Right renal cortex interstitium (tissue), 3 donors: ENCODE measurements around the gene KCNT2. TPM values are rescaled to one million over a fixed set of nuclear protein-coding genes. Genes with fewer than 3 reads are reported as not detected.
"Not testable (repeated sequence)": the region's sequence is repeated elsewhere in the genome, so short reads cannot be mapped to it uniquely, and the experiment has no call there.

Experiments used
- DNase-seq, 3 donors: peaks; one replicate each; pipeline ENCODE4 v3.0.0-alpha.2; 2013; ENCODE audit warnings: low read depth in 3 of 3, low spot score in 2 of 3
- polyA plus RNA-seq, 3 donors: library from polyadenylated mRNA; unstranded; fragments of 120-200 nt; gene quantifications; one replicate each; pipeline ENCODE4 v1.2.1, GENCODE V29; 2013; ENCODE audit not compliant: insufficient read length in 3 of 3

Gene KCNT2
- polyA plus RNA-seq, 3 donors: 8.4 to 10.5 (median 10.0) TPM

DNA sequence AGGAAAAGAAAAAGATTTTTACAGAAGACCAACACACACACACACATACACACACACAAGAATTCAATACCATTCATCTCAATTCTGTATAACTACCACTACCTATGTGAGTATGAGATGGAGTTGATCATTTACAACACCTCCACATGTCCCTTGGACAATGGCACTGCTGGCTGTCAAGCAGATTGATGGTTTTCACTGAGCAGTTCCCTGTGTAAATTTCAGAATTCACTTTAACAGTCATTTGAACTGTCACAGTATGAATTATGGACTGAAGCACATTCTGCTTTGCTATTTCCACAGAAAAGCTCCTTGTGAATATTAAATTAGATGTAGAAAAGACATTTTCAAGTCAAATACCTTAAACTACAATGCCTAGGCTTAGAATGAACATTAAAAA lies 14.3 kb downstream of the KCNT2 start:
- no peak for DNase-seq

DNA sequence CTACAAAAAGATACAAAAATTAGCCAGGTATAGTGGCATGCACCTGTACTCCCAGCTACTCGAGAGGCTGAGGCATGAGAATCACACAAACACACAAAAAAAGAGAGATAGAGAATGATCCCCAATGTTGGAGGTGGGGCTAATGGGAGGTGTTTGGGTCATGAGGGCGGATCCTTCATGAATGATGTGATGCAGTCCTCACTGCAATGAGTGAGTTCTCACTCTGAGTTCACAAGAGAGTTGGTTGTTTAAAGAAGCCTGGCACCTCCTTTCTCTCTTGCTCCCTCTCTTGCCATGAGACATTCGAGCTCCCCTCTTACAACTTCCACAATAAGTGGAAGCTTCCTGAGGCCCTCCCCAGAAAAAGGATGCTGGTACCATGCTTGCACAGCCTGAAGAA lies 17.3 kb downstream of the KCNT2 start:
- no peak for DNase-seq

DNA sequence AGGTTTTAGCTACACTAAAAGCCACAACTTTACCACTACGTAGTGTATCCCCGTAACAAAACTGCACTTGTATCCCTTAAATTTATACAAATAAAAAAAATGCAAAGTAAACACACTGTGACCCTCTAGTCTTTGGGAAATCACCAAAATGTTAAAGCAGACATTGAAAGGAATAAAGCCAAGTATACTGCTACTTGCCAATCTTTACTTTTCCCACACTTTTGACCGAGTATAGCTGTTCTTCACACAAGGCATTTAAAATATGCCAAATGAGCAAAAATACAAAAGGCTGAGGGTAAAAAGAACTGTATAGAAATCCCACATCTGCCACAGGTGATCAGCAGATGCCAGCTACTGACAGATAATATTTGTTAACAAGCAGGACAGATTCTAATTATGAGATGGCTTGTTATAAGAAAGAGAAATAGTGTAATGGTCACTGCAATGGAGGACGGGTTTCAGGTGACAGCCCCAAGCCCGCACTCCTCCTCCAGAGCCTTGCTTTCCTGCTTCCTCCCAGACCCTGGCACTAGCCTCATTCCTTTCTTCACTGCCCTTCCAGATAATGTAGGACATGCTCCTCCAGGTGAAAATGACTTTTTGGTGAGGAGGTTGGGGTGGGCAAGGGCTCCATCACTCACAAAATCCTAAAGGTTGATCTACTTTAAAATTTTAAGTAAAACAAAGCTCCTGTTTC lies 18.1 kb downstream of the KCNT2 start:
- DNase-seq: no peak

DNA sequence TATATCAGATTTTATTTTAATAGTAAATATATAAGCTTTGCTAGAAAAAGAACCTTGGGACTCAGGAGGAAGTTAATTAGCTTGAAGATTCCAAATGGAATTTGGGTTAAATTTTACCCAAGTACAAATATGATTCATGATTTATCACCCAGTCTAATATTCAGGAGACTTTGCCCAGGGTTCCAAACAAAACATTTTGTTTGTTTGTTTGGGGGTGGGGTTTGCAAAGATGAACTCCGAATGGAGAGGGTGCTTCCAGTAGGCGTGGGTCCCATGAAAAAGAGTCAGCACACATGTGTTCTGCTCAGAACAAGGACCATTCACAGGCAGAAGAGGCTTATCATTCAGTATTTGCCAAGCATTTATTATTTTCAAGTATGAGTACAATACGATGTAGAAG lies 23.5 kb downstream of the KCNT2 start:
- DNase-seq: no peak

DNA sequence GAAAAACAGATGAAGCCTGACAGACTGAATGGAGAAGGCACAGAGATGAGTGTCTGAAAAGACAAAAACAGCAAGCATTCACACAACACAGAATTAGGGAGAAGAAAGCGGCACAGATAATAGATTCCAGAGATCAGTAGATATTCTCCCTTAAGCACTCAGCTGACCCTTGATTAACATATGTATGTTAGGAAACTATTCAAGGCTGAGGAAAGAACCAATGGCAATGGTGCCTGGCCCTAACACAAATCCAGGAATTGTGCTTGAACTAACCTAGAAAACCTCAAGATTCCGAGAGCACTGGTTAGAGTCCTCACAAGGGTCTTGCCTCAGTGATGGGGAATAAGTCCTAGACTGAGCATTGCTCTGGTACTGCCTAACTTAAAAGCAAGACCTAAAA lies 30.9 kb downstream of the KCNT2 start:
- DNase-seq: no peak

DNA sequence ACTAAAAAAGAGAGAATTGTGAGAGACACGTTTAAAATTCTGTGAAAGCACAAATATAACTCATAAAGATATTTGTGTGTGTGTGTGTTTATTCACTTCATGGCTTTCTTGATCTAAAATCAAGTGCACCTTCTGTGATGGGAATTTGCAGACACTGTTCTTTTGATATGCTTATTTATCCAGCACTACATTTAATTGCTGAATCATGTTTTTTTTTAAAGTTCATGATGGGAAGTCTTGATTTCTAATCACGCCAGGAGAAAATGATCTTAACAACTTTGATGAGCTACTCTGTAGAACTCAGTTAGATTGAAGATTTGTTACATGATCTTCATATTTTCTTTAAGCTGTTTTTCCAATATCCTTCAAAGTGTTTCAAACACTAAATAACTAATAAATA lies 35.0 kb downstream of the KCNT2 start:
- DNase-seq: no peak

DNA sequence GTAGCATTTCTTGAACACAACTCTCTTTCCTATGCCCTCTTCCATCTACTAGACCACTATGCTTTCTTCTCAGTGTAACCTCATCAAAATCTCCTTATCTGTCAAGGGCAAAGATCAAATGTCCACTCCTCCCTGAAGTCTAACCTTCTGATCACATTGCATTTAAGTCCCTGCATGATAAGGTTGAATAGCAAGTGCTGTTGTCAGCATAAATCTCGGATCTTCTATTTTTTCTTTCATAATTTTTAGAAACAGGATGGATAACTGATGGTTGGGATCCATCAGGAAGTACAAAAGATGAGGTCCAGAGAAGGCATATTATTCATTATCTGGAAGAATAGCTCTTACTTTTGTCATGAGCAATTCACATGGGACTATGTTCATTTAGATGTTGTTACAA lies 41.0 kb downstream of the KCNT2 start:
- DNase-seq: no peak

DNA sequence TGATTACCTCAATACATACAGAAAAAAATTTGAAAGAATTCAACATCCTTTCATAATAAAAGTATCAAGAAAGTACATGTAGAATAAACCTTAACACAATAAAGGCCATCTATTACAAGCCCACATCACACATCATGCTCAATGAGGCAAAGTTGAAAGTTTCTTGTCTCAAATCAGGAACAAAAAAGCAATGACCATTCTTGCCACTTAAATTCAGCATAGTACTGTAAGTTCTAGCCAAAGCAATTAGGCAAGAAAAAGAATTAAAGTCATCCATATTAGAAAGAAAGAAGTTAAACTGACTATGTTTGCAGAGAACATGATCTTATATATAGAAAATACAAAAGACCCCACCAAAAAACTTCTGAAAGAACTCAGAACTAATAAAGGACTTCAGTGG lies 44.5 kb downstream of the KCNT2 start:
- DNase-seq: no peak

DNA sequence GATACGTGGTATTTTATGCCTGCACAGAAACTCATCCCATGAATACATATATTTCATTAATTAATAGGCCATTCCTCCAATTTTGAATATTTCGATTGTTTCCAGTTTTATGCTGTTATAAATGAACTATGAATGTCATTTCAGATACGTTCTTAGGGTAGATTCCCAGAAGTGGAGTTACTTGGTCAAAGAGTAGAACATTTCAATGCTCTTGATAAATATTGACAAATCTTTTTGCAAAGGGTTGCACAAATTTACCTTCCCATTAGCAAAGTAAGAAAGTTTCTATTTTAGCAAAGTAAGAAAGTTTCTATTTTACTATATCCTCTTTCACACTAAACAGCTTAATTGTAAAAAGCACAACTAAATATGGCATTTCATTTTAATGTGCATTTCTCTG lies 48.9 kb downstream of the KCNT2 start:
- DNase-seq: no peak

DNA sequence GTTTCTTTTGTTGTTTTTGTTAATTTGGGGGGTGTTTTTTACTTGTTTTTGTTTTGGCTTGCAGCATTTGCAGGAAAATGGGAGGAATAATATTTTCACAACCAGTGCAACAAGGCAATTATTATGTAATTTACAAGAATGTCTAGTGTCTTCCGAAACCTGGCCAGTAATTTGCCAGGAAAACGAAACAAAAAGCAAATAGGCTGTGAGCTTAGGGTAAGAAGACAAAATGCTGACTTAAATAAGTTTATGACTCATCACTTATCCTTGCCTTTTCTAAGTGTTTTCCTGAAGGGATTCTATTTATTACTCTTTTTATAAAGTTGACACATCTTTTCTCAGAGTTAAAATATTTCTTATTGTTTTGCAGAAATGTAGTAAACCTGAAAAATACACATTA lies 49.8 kb downstream of the KCNT2 start:
- DNase-seq: no peak

DNA sequence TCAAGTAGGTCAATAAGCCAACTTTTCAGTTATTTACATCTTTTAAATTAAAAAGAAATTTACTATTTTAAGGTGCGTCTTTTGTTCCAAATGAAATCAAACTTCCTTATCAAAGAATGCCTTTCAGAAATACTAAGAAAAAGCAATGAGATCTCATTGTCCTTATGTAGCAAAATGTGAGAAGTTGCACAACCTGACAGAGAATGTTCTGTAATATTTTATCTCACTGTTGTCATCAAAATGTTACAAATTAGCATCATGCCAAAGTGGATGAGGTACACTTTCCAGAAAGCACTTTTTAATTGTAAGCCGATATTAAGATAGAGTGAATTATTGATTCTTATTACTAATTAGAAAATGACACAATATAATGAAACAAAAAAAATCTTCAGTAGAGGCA lies 50.4 kb downstream of the KCNT2 start:
- DNase-seq: no peak

DNA sequence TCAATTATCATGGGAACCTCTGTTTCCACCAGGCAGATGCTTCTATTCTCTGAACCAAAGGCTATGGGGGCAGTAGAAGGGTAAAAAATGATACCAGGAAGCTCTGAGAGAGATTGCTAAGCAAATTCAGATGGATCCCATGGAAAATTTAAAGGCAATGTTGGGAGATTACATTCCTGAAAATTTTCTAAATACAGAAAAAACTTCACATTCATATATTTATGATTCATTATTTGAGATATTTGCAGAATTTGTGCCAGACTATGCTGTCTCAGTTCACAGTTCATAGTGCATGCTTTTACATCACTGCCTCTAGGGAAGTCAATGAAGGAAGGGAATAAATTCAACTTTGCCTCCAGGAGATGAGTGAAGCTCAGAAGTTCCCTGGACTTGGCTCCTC lies 57.5 kb downstream of the KCNT2 start:
- DNase-seq: no peak

DNA sequence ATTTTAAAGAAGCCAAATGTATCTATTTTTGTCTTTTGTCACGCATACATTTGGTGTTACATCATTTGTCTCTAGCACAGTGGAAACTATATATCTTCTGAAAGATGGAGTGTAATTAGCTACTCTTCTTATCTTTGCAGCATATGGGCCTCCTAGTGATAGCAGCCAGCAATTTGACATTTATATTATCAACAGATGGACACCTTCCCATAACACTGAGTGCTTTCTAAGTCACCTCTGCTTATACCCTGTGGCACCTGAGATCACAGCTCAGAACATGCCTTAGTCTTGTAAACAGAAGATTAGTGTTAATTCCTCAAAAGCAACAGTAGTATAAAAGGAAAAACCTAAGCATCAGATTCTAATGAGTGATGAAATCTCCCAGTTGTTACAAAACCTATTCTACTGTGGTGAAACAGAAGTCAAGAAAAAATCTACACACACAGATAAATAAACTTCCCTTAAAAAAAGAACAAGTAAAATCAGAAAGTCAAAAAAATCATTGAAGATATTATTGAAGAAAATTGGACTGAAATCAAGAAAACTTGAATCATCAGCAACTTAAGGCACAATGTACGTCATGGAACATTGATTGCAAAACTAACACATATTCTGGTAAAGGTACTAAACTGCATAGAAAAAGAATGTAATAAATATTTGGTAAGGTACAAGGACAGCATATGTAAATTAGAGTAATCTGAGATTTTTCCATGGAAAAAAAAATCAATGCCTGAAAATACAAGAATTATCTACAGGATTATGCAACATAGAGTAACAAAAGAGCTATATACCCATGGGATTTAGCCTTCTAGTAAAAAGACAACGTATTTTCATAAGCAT lies 61.7 kb downstream of the KCNT2 start:
- DNase-seq: no peak

DNA sequence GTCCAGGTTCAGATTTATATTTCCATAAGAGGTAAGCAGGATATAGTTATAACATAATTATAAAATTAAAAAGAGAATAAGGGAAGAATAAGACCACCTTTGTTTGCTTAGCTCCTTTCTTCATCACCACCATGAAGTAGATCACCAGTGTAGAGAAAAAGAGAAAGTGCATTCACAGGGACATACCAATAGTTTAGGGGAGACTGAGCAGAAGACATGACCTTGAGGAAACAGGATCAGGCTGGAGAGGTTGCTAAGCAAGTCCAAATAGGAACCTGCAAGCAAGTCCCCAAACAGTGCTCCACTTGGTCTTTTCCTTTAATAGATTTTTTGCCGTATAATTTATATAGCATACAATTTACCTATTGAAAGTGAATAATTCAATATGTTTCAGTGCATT lies 63.0 kb downstream of the KCNT2 start:
- no peak for DNase-seq

DNA sequence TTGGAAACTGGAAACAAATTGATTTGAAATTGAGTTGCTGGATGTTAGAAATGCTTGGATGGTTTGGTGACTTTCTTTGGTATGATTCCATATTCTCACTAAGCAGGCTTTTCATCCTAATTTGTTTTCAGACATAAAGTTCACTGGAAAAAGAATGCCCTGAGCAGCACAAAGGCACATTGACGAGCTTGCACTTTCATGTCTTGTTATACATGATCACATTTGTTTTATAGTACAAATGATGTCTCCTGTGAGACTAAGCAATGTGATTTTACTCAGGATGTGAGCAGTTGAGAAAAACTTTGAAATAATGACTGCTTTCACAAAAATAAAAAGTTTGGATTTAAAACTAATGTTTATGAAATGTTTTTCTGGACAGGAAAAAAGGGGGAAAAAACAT lies 63.6 kb downstream of the KCNT2 start:
- no peak for DNase-seq

DNA sequence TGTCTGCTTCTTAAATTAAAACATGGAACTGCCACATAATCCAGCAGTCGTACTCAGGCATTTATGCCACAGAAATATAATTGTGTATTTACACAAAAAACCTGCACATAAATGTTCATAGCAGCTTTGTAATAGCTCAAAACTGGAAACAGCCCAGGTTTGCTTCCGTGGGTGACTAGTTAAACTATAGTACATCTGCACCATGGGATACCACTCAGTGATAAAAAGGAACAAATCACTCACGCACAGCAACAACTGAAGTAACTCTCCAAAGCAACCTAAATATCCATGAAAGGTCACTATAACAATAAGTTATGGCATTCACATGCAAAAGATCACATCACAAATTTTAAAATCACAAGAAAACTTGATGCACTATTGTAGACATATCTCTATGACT lies 64.4 kb downstream of the KCNT2 start:
- no peak for DNase-seq

DNA sequence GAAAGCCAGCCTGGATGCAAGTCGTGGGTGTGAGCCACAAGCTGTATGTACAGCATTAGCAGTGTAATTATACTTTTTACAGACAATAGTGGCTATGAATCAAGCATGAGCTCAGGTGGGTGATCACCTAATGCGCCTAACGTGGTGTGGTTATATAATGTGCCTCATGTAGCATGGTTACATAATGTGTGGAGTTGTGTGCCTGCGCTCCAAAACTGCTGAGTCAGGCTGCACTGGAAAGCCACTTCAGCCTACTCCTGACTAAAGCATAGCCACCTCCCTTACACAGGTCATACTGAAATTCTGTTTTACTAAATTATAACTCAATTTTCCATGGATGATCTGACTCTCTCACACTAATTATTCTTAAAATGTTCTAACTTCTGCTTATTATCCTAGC lies 69.8 kb downstream of the KCNT2 start:
- no peak for DNase-seq

DNA sequence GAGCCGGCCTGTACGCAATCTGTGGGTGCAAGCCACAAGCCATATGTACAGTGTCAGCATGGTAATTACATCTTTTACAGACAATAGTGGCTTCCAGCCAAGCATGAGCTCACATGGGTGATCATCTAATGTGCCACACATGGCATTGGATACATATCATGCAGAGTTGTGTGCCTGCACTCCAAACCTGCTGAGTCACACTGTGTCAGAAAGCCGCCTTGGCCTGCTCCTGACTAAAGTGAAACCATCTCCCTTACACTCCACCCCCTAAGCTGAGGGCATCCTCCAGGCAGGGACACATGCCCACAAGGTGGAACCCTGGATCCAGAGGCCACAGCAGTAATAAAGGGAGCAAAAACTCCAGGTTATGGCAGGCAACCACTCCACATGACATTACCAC lies 72.5 kb downstream of the KCNT2 start:
- no peak for DNase-seq

DNA sequence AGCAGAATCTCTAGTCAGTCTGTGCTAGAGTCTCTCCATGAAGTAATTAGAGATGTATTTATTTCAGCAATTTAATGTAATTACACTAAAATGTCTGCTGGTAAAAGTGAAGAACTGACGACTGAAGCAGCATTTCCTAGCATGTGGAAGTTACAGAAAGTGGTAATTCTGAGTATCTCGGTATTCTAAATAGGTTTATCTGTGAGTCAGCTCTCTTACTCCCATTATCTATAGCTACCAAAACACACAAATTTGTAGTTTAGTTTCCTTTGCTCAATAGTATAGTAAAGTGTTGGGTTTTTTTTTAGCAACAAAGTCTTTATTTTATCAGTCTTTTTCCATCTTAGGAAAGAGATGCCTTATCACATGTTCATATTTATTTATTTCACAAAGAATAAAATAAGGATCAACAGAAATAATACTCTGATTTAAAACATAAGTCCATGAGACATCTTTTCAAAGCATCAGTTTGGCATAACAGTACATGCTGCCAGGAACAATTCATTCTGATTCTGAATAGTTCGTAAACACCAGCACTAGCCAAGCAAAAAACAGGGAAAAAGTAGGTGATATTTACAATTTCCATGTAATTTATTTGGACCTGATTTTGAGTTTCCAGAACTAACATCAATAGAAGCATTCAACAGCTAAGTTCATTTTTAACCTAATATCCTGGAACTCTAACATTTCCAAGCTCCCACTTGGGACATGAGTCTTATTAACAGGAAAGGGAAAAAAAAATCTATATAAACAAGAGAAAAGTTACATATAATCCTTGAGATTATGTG lies 76.3 kb downstream of the KCNT2 start:
- no peak for DNase-seq

DNA sequence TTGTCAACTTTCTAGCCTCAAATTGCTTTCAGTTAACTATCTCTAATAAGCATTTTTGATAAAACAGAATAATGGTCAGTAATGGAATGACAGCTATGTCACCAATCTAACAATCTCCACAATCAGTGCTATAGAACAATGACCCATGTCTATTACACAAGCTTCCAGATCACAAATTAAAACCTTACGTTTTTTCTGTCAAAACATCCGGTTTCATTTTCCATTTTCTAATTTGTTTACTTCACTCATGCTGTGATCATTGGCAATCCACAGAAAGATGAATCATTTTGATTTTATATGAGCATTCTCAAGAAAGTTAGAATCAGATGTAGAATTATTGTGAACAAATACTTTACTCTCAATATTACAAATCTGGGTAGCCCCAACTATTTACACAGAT lies 80.3 kb downstream of the KCNT2 start:
- no peak for DNase-seq

DNA sequence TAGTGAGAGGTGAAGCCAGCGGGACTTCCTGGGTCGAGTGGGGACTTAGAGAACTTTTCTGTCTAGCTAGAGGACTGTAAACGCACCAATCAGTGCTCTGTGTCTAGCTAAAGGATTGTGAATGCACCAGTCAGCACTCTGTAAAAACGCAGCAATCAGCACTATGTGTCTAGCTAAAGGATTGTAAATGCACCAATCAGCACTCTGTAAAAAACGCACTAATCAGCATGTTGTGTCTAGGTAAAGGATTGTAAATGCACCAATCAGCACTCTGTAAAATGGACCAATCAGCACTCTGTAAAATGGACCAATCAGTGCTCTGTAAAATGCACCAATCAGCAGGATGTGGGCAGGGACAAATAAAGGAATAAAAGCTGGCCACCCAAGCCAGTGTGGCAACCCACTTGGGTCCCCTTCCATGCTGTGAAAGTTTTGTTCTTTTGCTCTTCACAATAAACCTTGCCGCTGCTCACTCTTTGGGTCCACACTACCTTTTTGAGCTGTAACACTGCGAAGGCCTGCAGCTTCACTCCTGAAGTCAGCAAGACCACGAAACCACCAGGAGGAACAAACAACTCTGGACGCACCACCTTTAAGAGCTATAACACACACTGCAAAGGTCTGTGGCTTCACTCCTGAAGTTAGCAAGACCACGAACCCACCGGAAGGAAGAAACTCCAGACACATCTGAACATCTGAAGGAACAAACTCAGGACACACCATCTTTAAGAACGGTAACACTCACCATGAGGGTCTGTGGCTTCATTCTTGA lies 85.5 kb downstream of the KCNT2 start:
- not testable (repeated sequence) for DNase-seq
